Measurements from ENCODE around the gene A2M. TPM values are rescaled to one million over a fixed set of nuclear protein-coding genes. Genes with fewer than 3 reads are reported as not detected.

A2M gene
- total and polyA plus RNA-seq, 10 of the 15 experiments (the other 5 are each of a cell fraction or from before 2014, with no cell fraction given), result 0.03 to 3.5 (median 0.20) TPM; not detected in 5

GRCh38 chr12:9084417-9084816 lies 31.3 kb downstream of the A2M start:
- Histone ChIP-seq H3K36me3 (ENCODE audit: control insufficient read depth in 2 of 2, insufficient read depth in 2 of 2, low read length in 1 of 2) (no peaks in the 10 kb centered on the region), H2AFZ (ENCODE audit: control insufficient read depth, low read depth, low read length) (no peak overlapping the region), H3K9me3 (replicated peaks; ENCODE audit: control insufficient read depth, insufficient read depth, low read length) (no peaks in the 10 kb centered on the region; the same call in 2 of the 3 replicates), H3K27me3 (replicated peaks in 1 of 2; ENCODE audit: control insufficient read depth in 2 of 2, insufficient read depth in 2 of 2, low read length in 1 of 2) (no peaks in the 10 kb centered on the region), H3K9ac (ENCODE audit: control insufficient read depth, insufficient read depth, low read length) (no peak overlapping the region), H3K4me2 (ENCODE audit: control insufficient read depth, insufficient read depth) (no peak overlapping the region), H3K79me2 (ENCODE audit: control insufficient read depth, insufficient read depth, low read length) (no peaks in the 10 kb centered on the region), H3K27ac (ENCODE audit: control insufficient read depth, insufficient read depth) (no peak overlapping the region), H3K4me3 (no peak overlapping the region), H3K4me1 (ENCODE audit: control insufficient read depth, insufficient read depth, low read length) (no peaks in the 10 kb centered on the region), H4K20me1 (ENCODE audit: control insufficient read depth, insufficient read depth) (no peaks in the 10 kb centered on the region)
- ChIA-PET CTCF (interaction anchor here (1.2 kb wide), 1 partner anchor 195 kb away, joined by 3 read pairs; no protein-coding TSS in a partner anchor), POLR2A (no interaction called here), SMC1A (ENCODE audit: uncharacterized antibody, unreplicated experiment) (interaction anchor here (1.1 to 1.2 kb wide), 2 partner anchors 14 to 35 kb away, joined by 3 read pairs; no protein-coding TSS in a partner anchor), RAD21 (ENCODE audit: unreplicated experiment) (no interaction called here)
- no peak for ATAC-seq
- 21% methylated on average over 2 of the region's 2 CpGs for WGBS (ENCODE audit: insufficient coverage, insufficient replicate concordance, low lambda C conversion rate, missing lambda C conversion rate)
- DNase-seq (ENCODE audit: low read depth, low spot score), result no peak
- in situ Hi-C loops (cut with MboI), result no loop called here
- FAIRE-seq, result no peak
- intact Hi-C loops (cut with micrococcal nuclease; ENCODE audit: unreplicated experiment), result no loop called here
- TF ChIP-seq ZNF24 (IDR thresholded peaks at IDR 0.05) (no peak), ZBTB40 (IDR thresholded peaks at IDR 0.05; ENCODE audit: borderline replicate concordance) (no peak), USF1 (IDR thresholded peaks at IDR 0.05; ENCODE audit: borderline replicate concordance, extremely low read length, insufficient read depth, low read depth, low read length) (no peak), BACH1 (IDR thresholded peaks at IDR 0.05; ENCODE audit: borderline replicate concordance) (no peak), CREB1 (IDR thresholded peaks at IDR 0.05; ENCODE audit: low read depth) (no peak), MEF2B (IDR thresholded peaks at IDR 0.05; ENCODE audit: partially characterized antibody, poor library complexity, severe bottlenecking) (no peak), HDAC6 (IDR thresholded peaks at IDR 0.05; ENCODE audit: unreplicated experiment) (no peak), POLR2AphosphoS2 (IDR thresholded peaks at IDR 0.05; ENCODE audit: low read depth, low read length) (no peak), ATF2 (IDR thresholded peaks at IDR 0.05; ENCODE audit: low read length) (no peak), NR2F1 (conservative IDR thresholded peaks at IDR 0.05) (no peak), BCL3 (IDR thresholded peaks at IDR 0.05; ENCODE audit: borderline replicate concordance, insufficient read depth, low read depth, low read length, poor library complexity, severe bottlenecking) (no peak)
- BruUV-seq (replicated peaks), result no TSS peak
